Gastrocnemius medialis (tissue), 4 donors: ENCODE data around the gene HBZ. TPM values are rescaled to one million over a fixed set of nuclear protein-coding genes. Genes with fewer than 3 reads are reported as not detected.

Experiments
- ATAC-seq, 2 donors: fragments of 150-250 bp; one replicate each; pipeline ENCODE4 v1.9.1; 2016
- DNase-seq, 2 donors: peaks; one replicate each; pipeline ENCODE4 v3.0.0-alpha.2; 2019
- H3K27ac ChIP-seq, 4 donors: fragments of 200-600 bp; sonication (generic); 1 replicate in 1 of 4; 2 replicates in 3 of 4; pipeline ENCODE4 v1.5.1; 2016 to 2018; ENCODE audit warnings: mild to moderate bottlenecking in 2 of 4, moderate library complexity in 1 of 4
- H3K27me3 ChIP-seq, 3 donors: fragments of 200-600 bp; sonication (generic) in 2 of 3; 1 replicate in 1 of 3; 2 replicates in 2 of 3; pipeline versions ENCODE4 v1.5.1 to v1.6.0; 2016 to 2019; ENCODE audit warnings: mild to moderate bottlenecking in 1 of 3, moderate library complexity in 1 of 3
- H3K36me3 ChIP-seq, 2 donors: fragments of 200-600 bp; sonication (generic) in 1 of 2; one replicate each; pipeline ENCODE4 v1.5.1; 2017 to 2018
- H3K4me1 ChIP-seq, 2 donors: fragments of 200-600 bp; sonication (generic) in 1 of 2; one replicate each; pipeline ENCODE4 v1.5.1; 2016 to 2017; ENCODE audit warnings: mild to moderate bottlenecking in 2 of 2
- H3K4me3 ChIP-seq, 4 donors: fragments of 200-600 bp; sonication (generic) in 3 of 4; 1 replicate in 1 of 4; 2 replicates in 3 of 4; pipeline ENCODE4 v1.5.1; 2016 to 2019; ENCODE audit warnings: mild to moderate bottlenecking in 2 of 4
- H3K9me3 ChIP-seq, 3 donors: fragments of 200-600 bp; sonication (generic) in 2 of 3; 1 replicate in 1 of 3; 2 replicates in 2 of 3; pipeline ENCODE4 v1.5.1; 2016 to 2019
- CTCF ChIP-seq, 5 experiments: fragments of 450-650 bp in 3 of 5; fragments of 200-600 bp in 2 of 5; sonication (generic) in 2 of 5; IDR thresholded peaks in 4 of 5; conservative IDR thresholded peaks in 1 of 5; 1 replicate in 4 of 5; 2 replicates in 1 of 5; pipeline ENCODE4 v1.5.1; 2016 to 2019; ENCODE audit warnings: antibody characterized with exemption in 5 of 5, mild to moderate bottlenecking in 3 of 5, moderate library complexity in 3 of 5
- POLR2A ChIP-seq, 2 donors: fragments of 450-650 bp; IDR thresholded peaks; one replicate each; pipeline ENCODE4 v1.6.1; 2017; ENCODE audit warnings: antibody characterized with exemption in 2 of 2, mild to moderate bottlenecking in 2 of 2, moderate library complexity in 2 of 2
- in situ Hi-C, 4 donors: fragments of 200-750 bp; cut with MboI; loops; one replicate each; pipeline versions ENCODE4 v1.15.0 to v1.8.0; 2017; ENCODE audit warnings: low sequenced_read_pairs in 4 of 4
- intact Hi-C: fragments of 100-400 bp; cut with DNase I; formaldehyde crosslinking; loops from one replicate; pipeline ENCODE4 v1.15.1; 2023; ENCODE audit warnings: low total_unique reads
- total RNA-seq, 4 donors: library from RNA; depleted of rRNA; stranded (reverse); fragments of >200 nt; gene quantifications; one replicate each; pipeline versions ENCODE4 v1.1.0 to v1.2.3, GENCODE V29; 2016

Gene HBZ
- total RNA-seq, 4 donors from 2014 or later = not detected

GRCh38 chr16:187330-187729 is 34.9 kb downstream of the HBZ start:
- no peaks in the 10 kb centered on the region for H3K9me3 ChIP-seq
- no peak overlapping the region for H3K27ac ChIP-seq
- H3K4me1 ChIP-seq = no peaks in the 10 kb centered on the region
- in situ Hi-C loops = no loop called here
- no peaks in the 10 kb centered on the region for H3K27me3 ChIP-seq
- no peak for ATAC-seq
- intact Hi-C loops = no loop called here
- H3K36me3 ChIP-seq = peaks cover 8 to 48% of the 10 kb centered on the region in 2 donors
- no peak for DNase-seq
- TF ChIP-seq CTCF (IDR thresholded peaks at IDR 0.05 in 4 of 5, conservative IDR thresholded peaks at IDR 0.05 in 1 of 5) = no peak
- TF ChIP-seq POLR2A (IDR thresholded peaks at IDR 0.05) = no peak
- H3K4me3 ChIP-seq = no peak overlapping the region

GRCh38 chr16:188674-189073 is 36.2 kb downstream of the HBZ start:
- intact Hi-C loops = no loop called here
- ATAC-seq (no peak), DNase-seq (no peak)
- in situ Hi-C loops = no loop called here
- Histone ChIP-seq H3K4me3 (no peak overlapping the region), H3K27me3 (no peaks in the 10 kb centered on the region), H3K27ac (no peak overlapping the region), H3K4me1 (no peaks in the 10 kb centered on the region), H3K9me3 (no peaks in the 10 kb centered on the region), H3K36me3 (peaks cover 13 to 61% of the 10 kb centered on the region in 2 donors)
- TF ChIP-seq POLR2A (IDR thresholded peaks at IDR 0.05) = no peak
- no peak for TF ChIP-seq CTCF (IDR thresholded peaks at IDR 0.05 in 4 of 5, conservative IDR thresholded peaks at IDR 0.05 in 1 of 5)

- no peak for TF ChIP-seq CTCF (IDR thresholded peaks at IDR 0.05 in 4 of 5, conservative IDR thresholded peaks at IDR 0.05 in 1 of 5)
- no peak for TF ChIP-seq POLR2A (IDR thresholded peaks at IDR 0.05)
- in situ Hi-C loops (no loop called here), intact Hi-C loops (no loop called here)
- Histone ChIP-seq H3K4me1 (no peaks in the 10 kb centered on the region), H3K4me3 (no peak overlapping the region), H3K27ac (no peak overlapping the region), H3K27me3 (no peaks in the 10 kb centered on the region), H3K36me3 (peaks cover 13 to 71% of the 10 kb centered on the region in 2 donors), H3K9me3 (no peaks in the 10 kb centered on the region)
- DNase-seq (no peak), ATAC-seq (no peak)
These were observed 37.3 kb downstream of the HBZ start for GRCh38 chr16:189604-190186.

- TF ChIP-seq POLR2A (IDR thresholded peaks at IDR 0.05) (no peak), CTCF (IDR thresholded peaks at IDR 0.05 in 4 of 5, conservative IDR thresholded peaks at IDR 0.05 in 1 of 5) (no peak)
- no peak for ATAC-seq
- in situ Hi-C loops = no loop called here
- Histone ChIP-seq H3K27ac (no peak overlapping the region), H3K4me3 (no peak overlapping the region), H3K36me3 (peaks cover 13 to 93% of the 10 kb centered on the region in 2 donors), H3K27me3 (no peaks in the 10 kb centered on the region), H3K4me1 (no peaks in the 10 kb centered on the region), H3K9me3 (no peaks in the 10 kb centered on the region)
- intact Hi-C loops = no loop called here
- no peak for DNase-seq
These were observed 39.4 kb downstream of the HBZ start for GRCh38 chr16:191831-192230.

- in situ Hi-C loops = no loop called here
- Histone ChIP-seq H3K27me3 (no peaks in the 10 kb centered on the region), H3K9me3 (no peaks in the 10 kb centered on the region), H3K36me3 (peaks cover 13 to 95% of the 10 kb centered on the region in 2 donors), H3K27ac (no peak overlapping the region), H3K4me1 (no peaks in the 10 kb centered on the region), H3K4me3 (no peak overlapping the region)
- no peak for TF ChIP-seq CTCF (IDR thresholded peaks at IDR 0.05 in 4 of 5, conservative IDR thresholded peaks at IDR 0.05 in 1 of 5)
- DNase-seq (no peak), ATAC-seq (no peak)
- intact Hi-C loops = no loop called here
These were observed 40.2 kb downstream of the HBZ start for GRCh38 chr16:192686-193085.
